GM21529 (cell line): ENCODE data around the gene RHCE.
"Not testable (repeated sequence)": the region's sequence is repeated elsewhere in the genome, so short reads cannot be mapped to it uniquely, and the experiment has no call there.

Experiments
- ATAC-seq: cut with Tn5 transposase; IDR thresholded peaks from one replicate; pipeline ENCODE4 v1.9.1; 2021; ENCODE audit not compliant: unreplicated experiment

The RHCE gene

GRCh38 chr1:25433389-25434186 is 13.0 kb upstream of the RHCE start:
- ATAC-seq = no peak

- ATAC-seq = no peak
These were observed 12.2 kb upstream of the RHCE start for GRCh38 chr1:25432749-25433388.

GRCh38 chr1:25431955-25432719 is 11.5 kb upstream of the RHCE start:
- no peak for ATAC-seq

- ATAC-seq = no peak
These were observed 10.6 kb upstream of the RHCE start for GRCh38 chr1:25430967-25431881.

GRCh38 chr1:25430073-25430966 is 9.7 kb upstream of the RHCE start, which contains the start of gene MACO1:
MACO1 (plus strand) TSS chr1:25430897; CDS start chr1:25431099, 202 bp downstream.
- peak; percentile 87 for ATAC-seq

- no peak for ATAC-seq
These were observed 8.0 kb upstream of the RHCE start for GRCh38 chr1:25428475-25429166.

- ATAC-seq = no peak
These were observed 7.1 kb upstream of the RHCE start for GRCh38 chr1:25427696-25428095.

GRCh38 chr1:25425098-25426085 is 4.8 kb upstream of the RHCE start:
- ATAC-seq = no peak

- ATAC-seq = not testable (repeated sequence)
These were observed 2.6 kb upstream of the RHCE start for GRCh38 chr1:25423206-25423605.

GRCh38 chr1:25419339-25419738 is 1.3 kb downstream of the RHCE start:
- not testable (repeated sequence) for ATAC-seq

- not testable (repeated sequence) for ATAC-seq
These were observed 3.3 kb downstream of the RHCE start for GRCh38 chr1:25417280-25417679.

GRCh38 chr1:25414578-25414977 is 6.0 kb downstream of the RHCE start:
- ATAC-seq = not testable (repeated sequence)

- not testable (repeated sequence) for ATAC-seq
These were observed 6.5 kb downstream of the RHCE start for GRCh38 chr1:25414157-25414556.

GRCh38 chr1:25412872-25413623 is 7.6 kb downstream of the RHCE start:
- ATAC-seq = not testable (repeated sequence)

- ATAC-seq = not testable (repeated sequence)
These were observed 10.8 kb downstream of the RHCE start for GRCh38 chr1:25409641-25410427.

- not testable (repeated sequence) for ATAC-seq
These were observed 14.8 kb downstream of the RHCE start for GRCh38 chr1:25405731-25406305.
